ENCODE results near the gene TSC22D2.

Gene TSC22D2

GRCh38 chr3:150483226-150483625 lies 75.1 kb downstream of the TSC22D2 start:
- Histone ChIP-seq H3K9me3 (ENCODE audit: severe bottlenecking) (no peaks in the 10 kb centered on the region), H3K36me3 (no peaks in the 10 kb centered on the region), H3K27ac (no peak overlapping the region), H3K4me3 (ENCODE audit: low read depth, low read length) (no peak overlapping the region), H3K27me3 (ENCODE audit: insufficient read depth, low read depth, severe bottlenecking) (no peaks in the 10 kb centered on the region)
- no peak for TF ChIP-seq CTCF (IDR thresholded peaks at IDR 0.05; ENCODE audit: low read depth, low read length)
- DNase-seq: no peak

- TF ChIP-seq CTCF (IDR thresholded peaks at IDR 0.05; ENCODE audit: low read depth, low read length): no peak
- Histone ChIP-seq H3K9me3 (ENCODE audit: severe bottlenecking) (no peaks in the 10 kb centered on the region), H3K36me3 (no peaks in the 10 kb centered on the region), H3K27me3 (ENCODE audit: insufficient read depth, low read depth, severe bottlenecking) (no peaks in the 10 kb centered on the region), H3K4me3 (ENCODE audit: low read depth, low read length) (no peak overlapping the region), H3K27ac (no peak overlapping the region)
- DNase-seq: no peak
These were observed 76.3 kb downstream of the TSC22D2 start for GRCh38 chr3:150484410-150484809.

- Histone ChIP-seq H3K27me3 (ENCODE audit: insufficient read depth, low read depth, severe bottlenecking) (no peaks in the 10 kb centered on the region), H3K27ac (no peak overlapping the region), H3K36me3 (no peaks in the 10 kb centered on the region), H3K4me3 (ENCODE audit: low read depth, low read length) (no peak overlapping the region), H3K9me3 (ENCODE audit: severe bottlenecking) (no peaks in the 10 kb centered on the region)
- no peak for DNase-seq
- no peak for TF ChIP-seq CTCF (IDR thresholded peaks at IDR 0.05; ENCODE audit: low read depth, low read length)
These were observed 80.8 kb downstream of the TSC22D2 start for GRCh38 chr3:150488867-150489266.

GRCh38 chr3:150490277-150490986 lies 82.3 kb downstream of the TSC22D2 start:
- Histone ChIP-seq H3K36me3 (no peaks in the 10 kb centered on the region), H3K9me3 (ENCODE audit: severe bottlenecking) (no peaks in the 10 kb centered on the region), H3K27ac (no peak overlapping the region), H3K27me3 (ENCODE audit: insufficient read depth, low read depth, severe bottlenecking) (no peaks in the 10 kb centered on the region), H3K4me3 (ENCODE audit: low read depth, low read length) (no peak overlapping the region)
- DNase-seq: no peak
- TF ChIP-seq CTCF (IDR thresholded peaks at IDR 0.05; ENCODE audit: low read depth, low read length): no peak

GRCh38 chr3:150494411-150494977 lies 86.4 kb downstream of the TSC22D2 start:
- TF ChIP-seq CTCF (IDR thresholded peaks at IDR 0.05; ENCODE audit: low read depth, low read length): no peak
- DNase-seq: no peak

GRCh38 chr3:150495149-150495548 lies 87.1 kb downstream of the TSC22D2 start:
- TF ChIP-seq CTCF (IDR thresholded peaks at IDR 0.05; ENCODE audit: low read depth, low read length): no peak
- Histone ChIP-seq H3K27me3 (ENCODE audit: insufficient read depth, low read depth, severe bottlenecking) (no peaks in the 10 kb centered on the region), H3K27ac (no peak overlapping the region), H3K4me3 (ENCODE audit: low read depth, low read length) (no peak overlapping the region), H3K9me3 (ENCODE audit: severe bottlenecking) (no peaks in the 10 kb centered on the region), H3K36me3 (no peaks in the 10 kb centered on the region)
- DNase-seq: no peak

More at GRCh38 chr3:150494411-150494977, 86.4 kb downstream of the TSC22D2 start:
- no peaks in the 10 kb centered on the region for H3K9me3 ChIP-seq (ENCODE audit: severe bottlenecking)
- H3K36me3 ChIP-seq: no peaks in the 10 kb centered on the region
- H3K27ac ChIP-seq: no peak overlapping the region
- no peak overlapping the region for H3K4me3 ChIP-seq (ENCODE audit: low read depth, low read length)
- no peaks in the 10 kb centered on the region for H3K27me3 ChIP-seq (ENCODE audit: insufficient read depth, low read depth, severe bottlenecking)

Measured in WERI-Rb-1 (cell line).